ENCODE results near the gene PTEN.
"Not testable (repeated sequence)": the region's sequence is repeated elsewhere in the genome, so short reads cannot be mapped to it uniquely, and the experiment has no call there.

Gene PTEN

GRCh38 chr10:87862679-87863052 is 759 bp upstream of the PTEN start:
- peak overlapping the region; percentile 89 for H3K4me2 ChIP-seq
- H4K20me1 ChIP-seq (ENCODE audit: insufficient read depth) = no peaks in the 10 kb centered on the region; the same call in 1 of the 2 replicates
- H3K9ac ChIP-seq = peak overlapping the region; percentile 94
- H3K4me3 ChIP-seq (IDR thresholded peaks at IDR 0.05; ENCODE audit: insufficient read depth, low read depth, low read length) = peak overlapping the region; percentile 8
- peaks cover 10% of the 10 kb centered on the region; the same call in 1 of the 2 replicates for H3K36me3 ChIP-seq (ENCODE audit: insufficient read depth)
- H2AFZ ChIP-seq (ENCODE audit: low read depth) = peak overlapping the region; percentile 24; the same call in 1 of the 2 replicates
- no peaks in the 10 kb centered on the region for H3K27me3 ChIP-seq (ENCODE audit: insufficient read depth, low read depth)
- peaks cover 72% of the 10 kb centered on the region for H3K79me2 ChIP-seq (ENCODE audit: insufficient read depth, low read depth)
- H3K27ac ChIP-seq = peak overlapping the region; percentile 98
- no peak for TF ChIP-seq CTCF (conservative IDR thresholded peaks at IDR 0.05; ENCODE audit: low read depth, low read length)
- H3K4me1 ChIP-seq (ENCODE audit: low read depth, poor library complexity, severe bottlenecking) = peaks cover 25% of the 10 kb centered on the region

- H2AFZ ChIP-seq (ENCODE audit: low read depth); H3K4me3 ChIP-seq (IDR thresholded peaks at IDR 0.05; ENCODE audit: insufficient read depth, low read depth, low read length); H4K20me1 ChIP-seq (ENCODE audit: insufficient read depth); H3K27me3 ChIP-seq (ENCODE audit: insufficient read depth, low read depth); H3K36me3 ChIP-seq (ENCODE audit: insufficient read depth): not testable (repeated sequence)
- Histone ChIP-seq H3K9ac (peak overlapping the region; percentile 94), H3K79me2 (ENCODE audit: insufficient read depth, low read depth) (peaks cover 86% of the 10 kb centered on the region), H3K27ac (peak overlapping the region; percentile 98), H3K4me1 (ENCODE audit: low read depth, poor library complexity, severe bottlenecking) (peaks cover 21% of the 10 kb centered on the region), H3K4me2 (peak overlapping the region; percentile 100)
Measured at GRCh38 chr10:87863951-87864495, 598 bp downstream of the PTEN start.

GRCh38 chr10:87864496-87865059 is 1.2 kb downstream of the PTEN start:
- Histone ChIP-seq H3K4me1 (ENCODE audit: low read depth, poor library complexity, severe bottlenecking) (peaks cover 17% of the 10 kb centered on the region), H3K36me3 (ENCODE audit: insufficient read depth) (peaks cover 10% of the 10 kb centered on the region; the same call in 1 of the 2 replicates), H3K27me3 (ENCODE audit: insufficient read depth, low read depth) (no peaks in the 10 kb centered on the region), H3K9ac (peak overlapping the region; percentile 94), H3K79me2 (ENCODE audit: insufficient read depth, low read depth) (peaks cover 90% of the 10 kb centered on the region), H3K4me2 (peak overlapping the region; percentile 100), H4K20me1 (ENCODE audit: insufficient read depth) (peaks cover under 1% of the 10 kb centered on the region; the same call in 1 of the 2 replicates), H3K27ac (peak overlapping the region; percentile 98), H2AFZ (ENCODE audit: low read depth) (no peak overlapping the region), H3K4me3 (IDR thresholded peaks at IDR 0.05; ENCODE audit: insufficient read depth, low read depth, low read length) (peak overlapping the region; percentile 27)
- no peak for TF ChIP-seq CTCF (conservative IDR thresholded peaks at IDR 0.05; ENCODE audit: low read depth, low read length)

GRCh38 chr10:87865241-87865881 is 1.9 kb downstream of the PTEN start:
- no peaks in the 10 kb centered on the region for H3K27me3 ChIP-seq (ENCODE audit: insufficient read depth, low read depth)
- peak overlapping the region; percentile 100 for H3K4me2 ChIP-seq
- peaks cover 17% of the 10 kb centered on the region for H3K4me1 ChIP-seq (ENCODE audit: low read depth, poor library complexity, severe bottlenecking)
- peaks cover 4% of the 10 kb centered on the region; the same call in 1 of the 2 replicates for H4K20me1 ChIP-seq (ENCODE audit: insufficient read depth)
- peaks cover 10% of the 10 kb centered on the region; the same call in 1 of the 2 replicates for H3K36me3 ChIP-seq (ENCODE audit: insufficient read depth)
- peaks cover 91% of the 10 kb centered on the region for H3K79me2 ChIP-seq (ENCODE audit: insufficient read depth, low read depth)
- peak overlapping the region; percentile 98 for H3K27ac ChIP-seq
- H2AFZ ChIP-seq (ENCODE audit: low read depth) = no peak overlapping the region
- H3K4me3 ChIP-seq (IDR thresholded peaks at IDR 0.05; ENCODE audit: insufficient read depth, low read depth, low read length) = peak overlapping the region; percentile 27
- TF ChIP-seq CTCF (conservative IDR thresholded peaks at IDR 0.05; ENCODE audit: low read depth, low read length) = no peak
- peak overlapping the region; percentile 94 for H3K9ac ChIP-seq

Data from KMS-11 (cell line).